Measurements from ENCODE around the gene LARP6.

Gene LARP6

GRCh38 chr15:70793694-70794093, 60.3 kb downstream of the LARP6 start:
- TF ChIP-seq CTCF (conservative IDR thresholded peaks at IDR 0.05; ENCODE audit: low read depth, low read length): peak; percentile 4
- DNase-seq (ENCODE audit: low read depth): peak; percentile 24
- no peak overlapping the region for H3K4me3 ChIP-seq (ENCODE audit: low read depth, low read length)

GRCh38 chr15:70792171-70792573, 61.8 kb downstream of the LARP6 start:
- H3K4me3 ChIP-seq (ENCODE audit: low read depth, low read length): no peak overlapping the region
- peak; percentile 53 for DNase-seq (ENCODE audit: low read depth)
- TF ChIP-seq CTCF (conservative IDR thresholded peaks at IDR 0.05; ENCODE audit: low read depth, low read length): no peak

DNA sequence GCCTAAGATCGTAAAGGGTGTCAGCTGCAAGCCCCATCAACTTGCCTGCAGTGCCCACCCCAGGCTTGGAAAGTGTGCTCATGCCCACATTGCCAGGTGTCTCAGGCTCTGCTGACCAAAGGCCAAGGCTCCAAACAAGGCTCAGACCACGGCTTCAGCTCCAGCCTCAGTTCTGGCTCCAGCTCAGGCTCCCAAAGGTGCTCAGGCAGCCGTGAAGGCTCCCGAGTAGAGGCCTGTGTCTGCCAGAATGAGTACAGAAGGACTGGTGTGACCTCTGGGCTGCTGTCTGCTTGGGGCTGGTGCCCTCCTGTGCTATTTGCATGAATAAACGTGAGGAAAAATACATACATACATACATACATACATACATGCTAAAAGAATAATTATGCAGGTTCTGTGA, 62.7 kb downstream of the LARP6 start:
- TF ChIP-seq CTCF (conservative IDR thresholded peaks at IDR 0.05; ENCODE audit: low read depth, low read length): no peak
- H3K4me3 ChIP-seq (ENCODE audit: low read depth, low read length): no peak overlapping the region
- no peak for DNase-seq (ENCODE audit: low read depth)

DNA sequence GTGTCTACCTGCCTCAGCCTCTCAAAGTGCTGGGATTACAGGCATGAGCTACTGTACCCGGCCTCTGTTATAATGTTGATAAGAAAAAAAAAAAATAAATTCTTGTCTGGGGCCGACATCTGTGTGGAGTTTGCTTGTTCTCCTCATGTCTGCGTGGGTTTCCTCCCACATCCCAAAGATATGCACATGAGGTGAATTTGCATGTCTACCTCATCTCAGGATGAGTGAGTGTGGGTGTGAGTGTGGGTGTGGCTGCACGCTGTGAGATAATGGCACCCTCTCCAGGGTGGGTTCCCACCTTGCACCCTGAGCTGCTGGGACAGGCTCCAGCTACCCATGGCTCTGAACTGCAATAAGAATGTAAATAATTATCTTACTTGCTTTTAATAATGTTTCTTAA, 64.7 kb downstream of the LARP6 start:
- peak; percentile 50 for DNase-seq (ENCODE audit: low read depth)
- TF ChIP-seq CTCF (conservative IDR thresholded peaks at IDR 0.05; ENCODE audit: low read depth, low read length): no peak
- no peak overlapping the region for H3K4me3 ChIP-seq (ENCODE audit: low read depth, low read length)

DNA sequence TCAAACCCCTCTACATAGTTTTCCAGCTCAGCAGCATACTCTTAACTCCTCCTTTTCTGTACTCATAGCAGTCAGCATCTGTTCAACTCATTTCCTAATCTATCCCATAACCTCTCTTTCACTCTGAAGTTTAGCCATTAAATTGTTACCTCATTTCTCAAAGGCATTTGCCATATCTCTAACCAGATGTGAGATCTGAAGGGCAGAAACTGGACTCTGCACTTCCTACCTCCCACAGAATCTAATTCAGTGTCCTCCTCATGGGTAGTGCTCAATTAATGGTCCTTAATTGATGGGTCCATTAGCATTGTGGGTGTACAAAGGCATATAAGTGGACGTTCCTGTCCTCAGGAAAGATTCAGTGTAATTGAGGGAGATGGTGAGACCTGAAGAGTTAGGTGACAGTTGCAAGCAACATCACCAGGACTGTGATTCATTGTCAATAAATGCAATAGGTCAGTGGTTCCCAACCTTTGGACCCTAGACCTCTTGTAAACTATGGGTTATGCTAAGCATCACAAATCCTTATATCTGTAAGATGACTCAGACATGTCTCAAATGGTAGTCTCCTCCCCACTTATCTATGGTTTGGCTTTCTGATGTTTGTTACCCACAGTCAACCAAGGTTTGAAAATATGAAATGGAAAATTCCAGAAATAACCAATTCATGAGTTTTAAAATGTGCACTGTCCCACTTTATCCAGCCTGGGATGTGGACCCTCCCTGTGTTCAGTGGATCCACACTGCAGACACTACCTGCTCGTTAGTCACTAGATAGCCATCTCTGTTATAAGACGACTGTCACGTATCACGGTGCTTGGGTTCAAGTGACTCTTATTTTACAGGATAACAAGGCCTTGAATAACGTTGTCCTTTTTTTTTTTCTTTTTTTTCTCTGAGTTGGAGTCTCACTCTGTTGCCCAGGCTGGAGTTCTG, 65.6 kb downstream of the LARP6 start:
- DNase-seq (ENCODE audit: low read depth): peak; percentile 80
- no peak overlapping the region for H3K4me3 ChIP-seq (ENCODE audit: low read depth, low read length)
- no peak for TF ChIP-seq CTCF (conservative IDR thresholded peaks at IDR 0.05; ENCODE audit: low read depth, low read length)

DNA sequence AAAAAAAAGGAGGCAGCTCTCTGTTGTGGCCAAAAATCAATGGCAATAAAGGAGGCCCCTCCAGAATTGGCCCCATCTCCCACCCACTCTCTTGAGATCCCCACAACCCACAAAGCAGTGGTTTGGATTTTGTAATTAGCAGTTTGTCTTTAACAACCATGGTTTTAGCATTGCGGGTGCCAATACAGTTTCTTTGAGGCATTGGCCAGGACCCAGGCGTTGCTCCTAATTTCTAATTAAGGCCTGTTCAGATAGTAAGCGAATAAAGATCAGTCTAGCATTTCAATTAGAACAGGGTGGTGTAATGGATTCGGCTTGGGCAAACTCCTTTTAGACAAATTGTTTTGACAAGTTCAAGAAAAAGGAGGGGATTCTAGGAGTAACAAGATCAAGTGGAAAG, 67.0 kb downstream of the LARP6 start:
- no peak for DNase-seq (ENCODE audit: low read depth)
- no peak overlapping the region for H3K4me3 ChIP-seq (ENCODE audit: low read depth, low read length)
- no peak for TF ChIP-seq CTCF (conservative IDR thresholded peaks at IDR 0.05; ENCODE audit: low read depth, low read length)

- peak; percentile 60 for DNase-seq (ENCODE audit: low read depth)
- no peak overlapping the region for H3K4me3 ChIP-seq (ENCODE audit: low read depth, low read length)
- TF ChIP-seq CTCF (conservative IDR thresholded peaks at IDR 0.05; ENCODE audit: low read depth, low read length): no peak
These were observed 70.3 kb downstream of the LARP6 start for GRCh38 chr15:70783610-70784022.
